Right forelimb (tissue), 1 donor: ENCODE measurements around the gene HIPK4.
"Not testable (repeated sequence)": the region's sequence is repeated elsewhere in the genome, so short reads cannot be mapped to it uniquely, and the experiment has no call there.

Experiments
- DNase-seq: peaks from one replicate; pipeline ENCODE4 v3.0.0-alpha.2; 2018

The HIPK4 gene

DNA sequence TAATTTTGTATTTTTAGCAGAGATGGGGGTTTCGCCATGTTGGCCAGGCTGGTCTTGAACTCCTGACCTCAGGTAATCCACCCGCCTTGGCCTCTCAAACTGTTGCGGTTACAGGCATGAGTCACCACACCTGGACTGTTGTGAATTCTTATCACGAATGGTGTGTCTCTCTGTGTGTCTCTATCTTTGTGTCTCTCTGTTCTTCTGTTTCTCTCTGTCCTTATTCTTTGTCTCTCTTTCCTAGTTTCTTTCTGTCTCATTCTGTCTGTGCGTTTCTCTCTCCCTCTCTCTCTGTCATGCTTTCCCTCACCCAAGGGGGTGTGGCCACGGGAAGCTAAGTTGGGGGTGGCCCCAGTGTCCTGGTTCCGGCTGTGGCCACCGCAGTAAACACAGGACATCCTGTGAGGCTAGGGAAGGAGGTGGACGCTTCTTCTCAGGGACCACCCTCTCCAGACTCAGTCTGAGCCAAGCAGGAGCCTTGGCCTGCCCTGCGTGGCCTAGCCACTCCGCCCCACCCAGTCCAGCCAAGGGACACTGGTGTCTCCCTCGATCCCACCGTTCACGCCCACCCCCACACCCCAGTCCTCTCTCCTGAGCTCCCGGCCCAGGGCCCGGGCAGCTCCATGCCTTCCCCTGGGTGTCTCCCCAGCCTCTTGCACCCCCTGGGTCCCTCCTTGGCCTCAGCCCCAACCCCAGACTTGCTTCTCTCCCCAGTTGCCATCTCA lies 27.1 kb upstream of the HIPK4 start:
- DNase-seq: peak; percentile 65

DNA sequence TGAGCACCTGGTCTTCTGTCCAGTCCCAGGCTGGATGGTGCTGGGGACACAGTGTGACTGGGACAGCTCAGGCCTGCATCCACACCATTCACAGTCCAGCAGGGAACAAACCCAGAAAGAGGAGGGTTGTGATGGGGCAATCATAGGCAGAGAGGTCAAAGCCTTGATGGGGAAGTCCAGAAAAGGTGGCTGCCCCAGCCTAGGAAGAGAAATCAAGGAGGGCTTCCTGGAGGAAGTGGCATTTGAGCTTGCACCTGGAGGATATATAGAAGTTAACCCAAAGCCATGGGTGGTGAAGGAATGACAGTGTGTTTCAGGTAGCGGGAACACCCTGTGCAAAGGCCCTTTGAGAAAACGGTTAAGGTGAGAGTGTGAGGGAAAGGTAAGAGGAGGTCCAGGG lies 25.8 kb upstream of the HIPK4 start:
- no peak for DNase-seq

DNA sequence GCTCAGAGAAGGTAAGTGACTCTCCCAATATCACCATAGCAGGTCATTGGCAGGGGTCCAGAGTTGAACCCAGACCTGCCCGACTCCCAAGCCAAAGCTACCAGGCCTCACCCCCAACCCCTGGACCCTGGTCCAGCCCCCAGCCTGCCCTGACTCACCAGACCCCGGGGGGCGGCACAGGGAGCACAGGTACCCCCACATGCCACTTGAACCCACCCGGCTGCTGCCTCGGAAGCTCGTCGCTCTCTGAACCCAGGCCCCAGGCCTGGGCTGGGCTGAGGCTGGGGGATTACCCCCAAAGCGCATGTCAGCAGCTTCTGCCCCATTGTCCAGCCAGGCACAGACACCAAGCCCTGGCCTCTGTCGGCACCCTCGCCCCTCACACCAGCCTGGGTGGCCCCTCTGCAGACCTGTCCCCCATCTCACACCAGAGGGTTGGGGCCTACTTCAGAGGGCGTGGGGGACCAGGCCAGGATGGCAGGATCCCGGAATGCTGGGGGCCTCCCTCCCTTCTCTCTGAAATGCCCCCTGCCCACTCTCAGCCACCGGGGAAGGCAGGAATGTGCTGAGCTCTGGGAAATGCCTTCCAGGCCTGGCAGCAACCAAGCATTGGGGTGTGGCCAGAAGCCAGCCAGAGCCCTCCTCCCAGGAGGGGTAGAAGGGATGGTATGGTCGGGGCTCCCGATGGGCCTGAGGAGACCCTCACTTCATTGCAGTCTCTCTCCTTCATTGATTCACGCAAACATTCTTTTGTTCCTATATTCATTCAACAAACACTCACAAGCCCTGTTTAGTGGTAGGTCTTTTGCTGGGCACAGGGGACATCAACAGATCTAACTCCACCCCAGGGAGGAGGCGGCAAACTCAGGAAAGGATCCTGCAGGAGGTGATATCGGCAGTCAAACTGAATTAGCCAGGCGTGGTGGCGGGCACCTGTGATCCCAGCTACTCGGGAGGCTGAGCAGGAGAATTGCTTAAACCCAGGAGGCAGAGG lies 24.9 kb upstream of the HIPK4 start:
- DNase-seq: no peak

DNA sequence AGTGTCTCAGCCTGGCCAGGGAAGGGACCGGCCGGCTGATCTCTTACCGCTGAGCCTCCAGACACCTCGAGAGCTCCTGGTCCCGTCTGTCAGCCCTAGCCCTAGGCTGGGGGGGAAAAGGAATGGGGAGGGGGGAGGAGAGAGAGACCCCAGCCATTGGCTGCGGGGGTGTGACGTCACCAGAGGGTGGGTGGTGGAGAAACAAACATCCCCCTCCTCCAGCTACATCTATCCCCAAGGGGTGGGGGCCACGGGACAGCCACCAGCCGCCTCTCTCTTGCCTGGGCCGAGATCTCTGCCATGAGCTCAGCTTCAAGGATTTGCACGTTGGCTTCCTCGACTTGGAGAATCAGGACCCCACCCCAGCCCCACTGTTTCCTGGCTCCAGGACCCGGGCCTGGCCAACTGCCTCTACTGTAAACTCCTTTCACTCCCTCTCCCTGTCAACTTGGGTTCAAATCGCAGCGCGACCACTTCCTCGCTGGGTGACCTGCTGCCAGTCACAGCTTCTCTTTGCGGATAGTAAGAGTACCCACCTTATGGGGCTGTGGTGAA lies 23.4 kb upstream of the HIPK4 start, which contains the start of gene PRX:
TSS of gene PRX (minus strand) at position 88 of the 555 bp plus-strand sequence. CDS start 5,446 bp downstream, outside the sequence.
- DNase-seq: peak; percentile 75

DNA sequence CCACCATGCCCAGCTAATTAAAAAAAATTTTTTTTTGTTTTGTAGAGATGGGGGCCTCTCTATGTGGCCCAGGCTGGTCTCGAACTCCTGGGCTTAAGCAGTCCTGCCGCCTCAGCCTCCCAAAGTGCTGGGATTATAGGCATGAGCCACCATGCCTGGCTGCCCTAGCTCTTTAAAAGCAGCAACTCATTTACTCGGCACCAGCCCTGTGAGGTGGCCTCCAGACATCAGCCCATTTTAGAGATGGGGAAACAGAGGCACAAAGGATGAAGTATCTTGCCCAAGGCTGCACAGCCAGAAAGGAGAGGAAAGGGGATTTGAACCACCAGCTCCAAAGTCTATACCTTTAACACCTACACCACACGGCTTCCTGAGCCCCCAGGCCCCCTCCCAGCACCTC lies 22.9 kb upstream of the HIPK4 start:
- DNase-seq: no peak

DNA sequence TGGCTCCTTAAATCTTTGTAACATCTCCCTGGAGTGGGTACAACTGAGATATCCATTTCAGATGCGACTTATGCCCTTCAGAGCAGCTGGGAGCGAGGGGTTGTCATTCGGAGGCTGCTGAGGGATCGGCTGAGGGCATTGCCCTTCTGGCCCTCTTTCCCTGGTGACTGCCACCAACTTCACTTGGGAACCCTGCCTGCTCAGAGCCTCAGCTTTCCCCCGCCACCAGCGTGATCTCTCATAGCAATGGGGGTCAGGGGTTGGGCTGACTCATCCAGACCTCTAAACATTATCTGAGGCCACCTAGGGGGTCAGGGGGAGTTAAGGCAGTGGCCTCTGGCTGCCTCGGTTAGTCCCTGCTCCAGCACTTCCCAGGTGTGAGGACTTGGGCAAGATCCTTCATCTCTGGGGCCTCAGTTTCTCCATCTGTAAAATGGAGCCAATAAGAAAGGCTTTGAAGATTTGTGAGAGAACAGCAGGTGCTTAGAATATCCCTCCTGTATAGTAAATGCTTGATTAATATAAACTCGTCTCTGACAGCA lies 22.0 kb upstream of the HIPK4 start:
- no peak for DNase-seq

DNA sequence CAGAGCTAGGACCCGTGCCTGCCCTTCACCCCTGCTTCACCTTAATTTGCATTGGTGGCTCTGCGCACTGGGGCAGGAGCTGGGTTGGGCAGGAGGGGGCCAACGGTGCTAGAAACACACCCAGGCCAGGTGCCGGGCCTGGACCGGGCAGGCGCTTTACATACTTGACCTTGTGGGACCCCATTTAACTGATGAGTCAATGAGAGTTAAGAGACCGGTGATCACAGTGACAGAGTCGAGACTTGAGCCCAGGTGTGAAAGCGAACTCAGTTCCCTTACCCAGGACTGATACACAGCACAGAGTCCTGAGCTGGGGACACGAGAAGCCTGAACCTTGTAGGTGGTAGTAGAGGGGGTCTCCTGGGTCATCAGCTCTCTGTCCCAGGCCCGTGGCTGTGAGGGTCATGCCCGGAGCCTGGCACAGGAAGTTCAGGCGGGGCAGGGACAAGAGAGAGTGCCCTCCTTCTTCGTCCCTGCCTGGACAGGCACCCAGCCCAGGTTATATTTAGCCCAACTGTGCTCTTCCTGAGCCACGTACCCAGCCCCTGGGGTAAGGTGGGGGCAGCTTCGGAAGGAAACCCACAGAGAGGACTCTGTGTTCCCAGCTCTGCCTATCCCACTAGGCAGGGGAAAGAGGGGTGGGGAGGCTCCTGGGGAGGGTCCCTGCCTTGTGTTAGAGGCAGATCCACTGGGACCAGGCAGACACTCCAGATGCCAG lies 21.3 kb upstream of the HIPK4 start:
- no peak for DNase-seq

DNA sequence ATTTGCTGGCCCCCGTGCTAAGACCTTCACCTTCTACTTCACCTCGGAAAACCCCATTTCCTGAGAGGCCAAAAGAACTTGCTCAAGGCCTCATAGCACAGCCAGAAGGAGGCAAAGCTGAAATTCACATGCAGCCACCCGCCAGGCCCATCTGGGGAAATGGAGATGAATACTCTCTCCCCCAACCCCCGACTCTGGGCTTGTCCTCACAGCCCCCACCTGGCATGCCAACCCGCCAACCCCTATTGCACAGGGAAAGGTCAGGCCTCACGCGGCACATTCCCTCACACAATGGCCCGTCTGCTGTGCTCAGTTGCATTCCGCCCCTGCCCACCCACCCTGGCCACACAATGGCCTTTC lies 20.0 kb upstream of the HIPK4 start:
- no peak for DNase-seq

DNA sequence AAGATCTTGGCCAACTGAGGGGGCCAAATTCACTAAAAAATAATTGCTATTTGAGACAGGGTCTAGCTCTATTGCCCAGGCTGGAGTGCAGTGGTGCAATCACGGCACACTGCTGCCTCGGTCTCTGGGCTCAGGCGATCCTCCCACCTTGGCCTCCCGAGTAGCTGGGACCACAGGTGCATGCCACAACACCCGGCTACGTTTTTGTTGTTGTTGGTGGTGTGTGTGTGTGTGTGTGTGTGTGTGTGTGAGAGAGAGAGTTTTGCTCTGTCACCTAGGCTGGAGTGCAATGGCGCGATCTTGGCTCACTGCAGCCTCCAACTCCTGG lies 18.6 kb upstream of the HIPK4 start:
- not testable (repeated sequence) for DNase-seq

DNA sequence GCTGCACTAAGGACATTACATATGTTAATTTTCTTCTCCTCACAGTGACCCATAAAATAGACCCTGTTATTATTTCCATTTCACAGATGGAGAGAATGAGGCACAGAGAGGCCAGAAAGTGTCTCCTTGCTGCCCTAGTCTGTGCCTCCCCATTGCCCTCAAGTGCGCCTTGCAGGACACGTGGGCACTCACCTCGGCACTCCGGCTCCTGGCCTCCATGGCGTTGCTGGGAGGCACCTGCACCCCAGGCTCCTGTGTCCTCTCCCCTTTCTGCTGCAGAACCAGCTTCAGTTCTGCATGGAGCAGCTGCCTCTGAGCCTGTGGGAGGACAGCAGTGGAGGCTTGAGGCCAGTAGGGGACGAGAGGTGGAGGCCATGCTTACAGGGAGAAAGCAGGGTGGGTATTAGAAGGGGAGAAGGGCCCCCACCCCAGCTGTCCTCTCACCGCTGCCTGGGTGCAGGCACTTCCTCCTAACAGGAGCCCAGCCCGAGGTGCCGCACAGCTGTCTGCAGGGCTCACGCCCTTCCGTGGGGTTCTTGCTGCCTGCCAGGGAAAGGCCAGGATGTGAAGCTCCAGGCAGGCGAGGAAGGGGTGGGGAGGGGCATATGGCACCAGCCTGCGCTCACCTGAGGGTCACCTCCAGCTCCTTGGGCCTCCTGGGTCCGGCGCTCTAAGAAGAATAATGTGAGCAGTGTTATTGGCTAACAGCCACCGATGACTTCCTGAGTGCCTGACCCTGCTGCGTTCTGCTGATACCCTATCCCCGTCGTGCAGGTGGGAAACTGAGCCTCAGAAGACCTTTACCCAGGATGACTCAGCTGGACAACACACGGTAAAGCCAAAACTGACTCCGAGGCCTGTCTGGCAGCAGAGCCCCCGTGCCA lies 18.0 kb upstream of the HIPK4 start:
- no peak for DNase-seq

DNA sequence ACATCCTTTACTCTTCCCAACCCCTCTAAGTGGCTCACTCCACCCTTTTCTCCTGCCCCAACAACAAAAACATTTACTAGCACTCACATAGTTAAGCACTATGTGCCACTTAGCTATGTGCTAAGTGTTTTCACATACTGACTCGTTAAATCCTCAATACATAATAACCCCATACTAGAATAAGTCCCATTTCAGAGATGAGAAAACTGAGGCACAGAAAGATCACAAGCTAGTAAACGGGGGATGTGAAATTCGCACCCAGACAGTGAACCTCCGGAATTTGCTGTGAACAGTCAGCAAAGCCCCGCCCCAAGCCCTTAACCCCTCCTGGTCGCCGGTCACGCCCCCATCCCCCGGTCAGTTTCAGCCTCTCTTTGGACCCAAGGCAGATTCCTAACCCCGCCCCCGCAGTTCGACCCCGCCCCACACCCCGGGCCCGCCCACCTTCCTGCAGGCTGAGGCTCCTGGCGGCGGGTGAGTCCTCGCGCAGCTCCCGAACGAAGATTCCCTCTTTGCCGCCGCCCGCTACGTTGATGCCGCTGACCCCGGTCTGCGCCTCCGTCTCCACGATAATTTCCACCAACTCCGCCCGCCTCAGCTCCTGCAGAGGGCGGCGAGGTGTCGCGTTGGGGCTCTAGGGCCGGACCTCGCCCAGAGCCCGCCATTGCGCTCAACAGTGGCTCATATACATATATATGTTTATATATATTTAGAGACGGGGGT lies 13.4 kb upstream of the HIPK4 start:
- DNase-seq: peak; percentile 96

DNA sequence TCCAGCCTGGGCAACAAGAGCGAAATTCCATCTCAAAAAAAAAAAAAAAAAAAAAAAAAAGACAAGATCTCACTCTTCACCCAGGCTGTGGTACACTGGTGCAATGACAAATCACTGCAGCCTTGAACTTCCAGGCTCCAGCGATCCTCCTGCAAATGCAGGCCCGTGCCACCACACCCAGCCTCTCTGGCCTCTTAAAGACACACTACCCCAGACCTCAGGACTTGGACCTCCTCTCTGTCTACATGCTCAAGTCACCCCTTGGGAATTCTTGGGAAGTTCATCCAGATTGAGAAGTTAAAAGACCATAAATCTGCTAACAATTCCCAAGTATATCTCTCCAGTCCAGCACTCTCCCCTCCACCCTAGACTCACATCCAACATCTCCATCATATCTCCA lies 10.6 kb upstream of the HIPK4 start:
- no peak for DNase-seq

DNA sequence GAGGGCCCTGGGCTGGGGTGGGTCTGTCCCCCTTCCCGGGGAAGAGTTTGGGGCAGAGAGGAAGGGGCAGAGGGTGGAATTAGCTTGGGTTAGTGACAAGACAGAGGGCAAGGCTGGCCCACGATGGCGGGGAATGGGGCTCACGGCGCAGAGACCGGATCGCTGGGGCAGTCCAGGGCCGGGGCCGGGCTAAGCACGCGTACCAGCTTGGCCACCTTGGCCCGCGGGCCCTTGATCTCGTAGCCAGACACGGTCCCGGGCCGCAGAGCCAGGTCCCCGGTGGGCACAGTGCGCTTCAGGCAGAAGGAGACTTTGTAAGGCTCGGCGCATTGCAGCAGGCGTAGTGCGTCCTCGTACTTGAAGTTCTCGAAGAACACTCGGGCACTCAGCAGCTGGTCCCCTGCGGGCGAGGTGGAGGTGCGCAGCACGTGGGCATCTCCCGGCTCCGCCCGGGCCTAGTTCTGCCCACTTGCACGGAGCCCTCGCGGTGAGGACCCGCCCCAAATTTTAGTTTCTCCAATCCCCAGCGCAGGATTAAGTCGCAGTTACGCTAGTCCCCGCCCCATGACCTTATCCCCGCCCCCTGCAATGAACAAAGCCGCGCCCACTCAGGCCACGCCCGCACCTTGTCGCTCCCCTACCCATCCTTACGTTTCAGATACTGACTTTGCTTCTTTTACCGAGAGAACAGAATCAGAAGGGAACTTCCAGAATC lies 8.6 kb upstream of the HIPK4 start:
- no peak for DNase-seq

DNA sequence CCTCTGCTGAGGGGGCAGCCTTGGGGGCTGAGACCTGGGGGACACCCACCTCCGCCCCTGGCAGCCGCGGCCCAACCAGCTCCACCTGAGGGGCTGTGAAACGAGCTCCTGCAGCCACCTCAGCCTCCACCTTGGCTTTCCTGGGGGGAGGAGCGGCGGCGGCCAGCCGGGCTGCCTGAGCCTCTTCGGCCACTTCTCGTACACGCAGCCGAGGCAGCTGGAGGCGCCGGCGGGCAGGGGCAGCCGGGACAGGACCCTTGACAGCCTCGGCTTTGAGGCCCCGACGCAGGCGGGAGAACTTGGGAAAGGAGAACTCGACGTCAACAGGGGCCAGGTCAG lies 7.6 kb upstream of the HIPK4 start:
- no peak for DNase-seq

DNA sequence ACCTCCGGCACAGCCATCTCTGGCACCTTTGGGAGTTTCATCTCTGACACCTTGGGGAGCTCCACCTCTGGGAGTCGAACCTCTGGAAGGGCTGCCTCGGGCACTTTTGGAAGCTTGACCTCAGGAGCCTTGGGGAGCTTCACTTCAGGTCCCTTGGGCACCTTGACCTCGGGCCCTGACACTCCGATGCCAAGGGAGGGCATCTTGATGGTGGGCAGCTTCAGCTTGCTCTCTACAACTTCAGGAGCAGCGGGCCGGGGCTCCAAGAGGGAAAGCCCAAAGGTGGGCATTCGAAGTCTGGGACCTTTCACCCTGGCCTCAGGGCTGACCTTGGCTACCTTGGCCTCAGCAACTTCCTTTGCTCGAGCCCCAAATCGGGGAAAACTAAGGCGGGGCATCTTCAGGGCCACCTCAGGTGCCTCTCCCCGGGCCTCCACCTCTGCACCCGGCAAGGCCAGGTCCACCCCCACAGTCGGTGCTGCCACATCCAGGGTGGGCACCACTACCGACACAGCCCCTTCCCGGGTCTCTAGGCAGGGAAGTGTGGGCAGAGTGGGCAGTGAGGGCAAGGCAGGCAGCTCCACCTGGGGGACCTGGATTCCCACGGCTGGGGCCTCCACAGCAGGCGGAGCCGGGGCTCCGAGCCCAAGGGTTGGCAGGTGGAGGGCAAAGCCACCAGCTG lies 7.0 kb upstream of the HIPK4 start:
- no peak for DNase-seq

DNA sequence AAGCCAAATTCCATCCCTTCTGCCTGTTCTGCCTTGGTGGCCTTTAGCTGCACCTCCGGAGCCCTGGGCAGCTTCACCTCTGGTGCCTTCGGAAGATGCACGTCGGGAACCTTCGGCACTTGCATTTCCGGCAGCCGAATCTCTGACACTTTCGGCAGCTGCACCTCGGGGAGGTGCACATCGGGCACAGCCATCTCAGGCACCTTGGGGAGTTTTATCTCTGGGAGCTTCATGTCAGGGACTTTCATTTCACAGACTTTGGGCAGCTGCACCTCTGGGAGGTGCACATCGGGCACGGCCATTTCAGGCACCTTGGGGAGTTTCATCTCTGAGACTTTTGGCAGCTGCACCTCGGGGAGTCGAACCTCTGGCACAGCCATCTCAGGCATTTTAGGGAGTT lies 6.0 kb upstream of the HIPK4 start:
- DNase-seq: no peak

DNA sequence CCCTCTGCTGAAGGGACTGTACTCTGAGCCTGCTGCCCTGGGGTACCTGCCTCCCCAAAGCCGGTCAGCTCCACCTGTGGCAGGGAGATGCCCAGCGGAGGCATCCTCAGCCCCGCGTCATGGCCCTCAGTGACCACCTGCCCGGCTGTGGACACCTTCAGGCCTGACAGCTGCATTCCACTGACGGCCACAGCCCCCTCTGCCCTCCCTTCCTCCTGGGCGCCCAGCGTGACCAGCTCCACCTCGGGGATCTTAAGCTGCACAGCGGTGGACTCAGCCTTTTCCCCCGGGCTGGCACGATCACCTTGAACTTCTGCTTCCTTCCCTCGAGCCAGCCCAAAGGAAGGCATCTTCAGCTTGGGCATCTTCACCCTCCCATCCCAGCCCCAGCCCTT lies 4.8 kb upstream of the HIPK4 start:
- DNase-seq: no peak

DNA sequence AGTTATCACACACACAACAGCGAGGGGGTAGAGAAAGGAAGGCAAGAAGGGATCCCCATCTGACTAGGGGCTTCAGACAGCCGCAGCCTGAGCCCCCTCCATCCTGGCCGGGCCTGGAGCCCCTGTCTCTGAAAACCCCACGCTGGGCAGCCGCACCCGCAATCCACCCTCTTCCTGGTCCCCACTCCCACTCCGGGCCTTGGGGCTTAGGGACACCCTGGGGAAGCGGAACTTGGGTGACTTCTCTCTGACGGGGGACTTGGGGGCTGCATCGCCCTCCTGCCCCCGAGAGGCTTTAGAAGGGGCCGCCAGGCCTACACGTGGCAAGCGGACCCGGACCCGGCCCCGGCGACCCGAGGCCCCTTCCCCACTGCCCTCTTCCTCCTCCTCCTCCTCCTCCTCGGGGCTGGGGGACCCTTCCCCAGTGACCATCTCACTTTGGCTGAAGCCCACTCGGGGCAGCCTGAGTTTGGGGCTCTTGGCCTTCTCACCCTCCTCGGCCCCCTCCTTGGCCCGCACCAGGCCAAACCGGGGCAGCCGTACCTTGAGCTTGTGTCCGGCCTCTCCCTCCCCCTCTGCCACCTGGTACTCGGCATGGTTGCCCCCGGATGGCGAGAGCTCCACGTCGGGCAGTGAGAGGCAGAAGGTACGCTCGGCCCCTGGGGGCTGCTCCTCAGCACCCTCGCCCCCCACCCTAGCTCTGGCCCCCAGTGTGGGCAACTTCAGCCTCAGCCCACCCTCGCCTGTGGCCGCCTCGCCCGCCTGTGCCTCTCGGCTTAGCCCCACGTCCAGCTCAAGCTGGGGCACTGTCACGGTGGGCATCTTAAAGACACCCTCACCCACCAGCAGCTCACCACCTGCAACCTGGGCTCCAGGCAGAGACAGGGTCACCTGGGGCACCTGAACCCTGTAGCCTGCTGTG lies 4.2 kb upstream of the HIPK4 start:
- no peak for DNase-seq
